Endothelial cell of umbilical vein (primary cell): ENCODE results near the gene RTBDN.

Experiments
- EZH2 ChIP-seq: IDR thresholded peaks from 2 replicates; pipeline ENCODE4 v1.6.1; 2012; ENCODE audit warnings: borderline replicate concordance, low read depth, mild to moderate bottlenecking, moderate library complexity, low read length, inconsistent platforms; ENCODE audit not compliant: severe bottlenecking
- POLR2A ChIP-seq: IDR thresholded peaks from 2 replicates; pipeline ENCODE4 v1.6.1; 2012; ENCODE audit warnings: low read depth, mild to moderate bottlenecking, control low read depth, low read length
- TF ChIP-seq, protein P1 (sequence below), 2 donors: IDR thresholded peaks; 1 replicate in 1 of 2; 2 replicates in 1 of 2; pipeline ENCODE4 v1.5.1; 2011; ENCODE audit warnings: low read length in 2 of 2, mild to moderate bottlenecking in 2 of 2, moderate library complexity in 2 of 2, control low read depth in 1 of 2, inconsistent platforms in 1 of 2, low read depth in 1 of 2; ENCODE audit not compliant: insufficient read depth in 1 of 2; ENCODE audit errors: extremely low read depth in 1 of 2
- TF ChIP-seq, protein P2 (sequence below): IDR thresholded peaks from 2 replicates; pipeline ENCODE4 v1.6.1; 2011; ENCODE audit not compliant: insufficient read depth, insufficient read length

DNA sequence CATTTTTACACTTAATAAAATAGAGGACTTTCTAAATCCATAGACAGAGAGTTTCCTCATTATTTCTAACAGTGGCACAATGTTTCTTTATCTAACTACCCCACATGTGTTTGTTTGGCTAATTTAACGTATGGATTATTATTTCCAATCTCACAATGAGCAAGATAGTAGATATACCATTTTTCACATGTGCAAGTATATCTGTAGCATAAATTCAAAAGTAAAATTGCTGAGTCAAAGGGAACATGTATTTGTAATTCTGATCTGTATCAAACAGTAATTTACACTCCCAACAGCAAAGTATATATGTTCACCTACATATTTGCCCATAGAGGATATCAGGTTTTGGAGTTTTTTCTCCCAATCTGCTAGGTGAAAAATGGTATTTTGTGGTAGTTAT lies 22.3 kb upstream of the RTBDN start:
- TF ChIP-seq, protein P1, sequence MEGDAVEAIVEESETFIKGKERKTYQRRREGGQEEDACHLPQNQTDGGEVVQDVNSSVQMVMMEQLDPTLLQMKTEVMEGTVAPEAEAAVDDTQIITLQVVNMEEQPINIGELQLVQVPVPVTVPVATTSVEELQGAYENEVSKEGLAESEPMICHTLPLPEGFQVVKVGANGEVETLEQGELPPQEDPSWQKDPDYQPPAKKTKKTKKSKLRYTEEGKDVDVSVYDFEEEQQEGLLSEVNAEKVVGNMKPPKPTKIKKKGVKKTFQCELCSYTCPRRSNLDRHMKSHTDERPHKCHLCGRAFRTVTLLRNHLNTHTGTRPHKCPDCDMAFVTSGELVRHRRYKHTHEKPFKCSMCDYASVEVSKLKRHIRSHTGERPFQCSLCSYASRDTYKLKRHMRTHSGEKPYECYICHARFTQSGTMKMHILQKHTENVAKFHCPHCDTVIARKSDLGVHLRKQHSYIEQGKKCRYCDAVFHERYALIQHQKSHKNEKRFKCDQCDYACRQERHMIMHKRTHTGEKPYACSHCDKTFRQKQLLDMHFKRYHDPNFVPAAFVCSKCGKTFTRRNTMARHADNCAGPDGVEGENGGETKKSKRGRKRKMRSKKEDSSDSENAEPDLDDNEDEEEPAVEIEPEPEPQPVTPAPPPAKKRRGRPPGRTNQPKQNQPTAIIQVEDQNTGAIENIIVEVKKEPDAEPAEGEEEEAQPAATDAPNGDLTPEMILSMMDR (IDR thresholded peaks at IDR 0.05; ENCODE audit: extremely low read depth in 1 of 2, insufficient read depth in 1 of 2, low read depth in 1 of 2, low read length in 2 of 2) = no peak
- TF ChIP-seq, protein P2, sequence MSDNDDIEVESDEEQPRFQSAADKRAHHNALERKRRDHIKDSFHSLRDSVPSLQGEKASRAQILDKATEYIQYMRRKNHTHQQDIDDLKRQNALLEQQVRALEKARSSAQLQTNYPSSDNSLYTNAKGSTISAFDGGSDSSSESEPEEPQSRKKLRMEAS = no peak
- TF ChIP-seq POLR2A (no peak), EZH2 (no peak)
